Activated naive CD8-positive, alpha-beta T cell treated with anti-CD3 and anti-CD28 coated beads, Interleukin-2, amount 10 ng/mL, durations not matched to agents 7 days and 5 days (primary cell): ENCODE measurements around the gene ACADS. TPM values are rescaled to one million over a fixed set of nuclear protein-coding genes. Genes with fewer than 3 reads are reported as not detected.

Experiments
- ATAC-seq: fragments of 150-1000 bp; cut with Tn5 transposase; one replicate; pipeline ENCODE4 v1.10.0; 2021; ENCODE audit warnings: low read depth, moderate library complexity
- POLR2A ChIA-PET: fragments of 350-600 bp; sonication (Branson Sonifier 250); formaldehyde crosslinking; loops from one replicate; lab custom pipeline; 2021; ENCODE audit warnings: antibody characterized with exemption; lab: Charles Lee
- DNase-seq: peaks from one replicate; pipeline ENCODE4 v3.0.0; 2021
- H3K27ac Mint-ChIP-seq: one replicate; pipeline ENCODE4 v1.8.0; 2022; ENCODE audit warnings: mild to moderate bottlenecking, mixed read lengths
- H3K27me3 Mint-ChIP-seq: one replicate; pipeline ENCODE4 v1.8.0; 2022; ENCODE audit warnings: mild to moderate bottlenecking, moderate library complexity, mixed read lengths
- H3K36me3 Mint-ChIP-seq: one replicate; pipeline ENCODE4 v1.8.0; 2021; ENCODE audit warnings: mild to moderate bottlenecking, mixed read lengths
- H3K4me1 Mint-ChIP-seq: one replicate; pipeline ENCODE4 v1.8.0; 2021; ENCODE audit warnings: mixed read lengths
- H3K4me3 Mint-ChIP-seq: one replicate; pipeline ENCODE4 v1.8.0; 2022; ENCODE audit warnings: mild to moderate bottlenecking, moderate library complexity, mixed read lengths
- H3K9me3 Mint-ChIP-seq: one replicate; pipeline ENCODE4 v1.8.0; 2021; ENCODE audit warnings: mixed read lengths
- total RNA-seq, 2 experiments: library from RNA; stranded (reverse); gene quantifications; one replicate each; pipeline ENCODE4 v1.2.3, GENCODE V29; 2021

ACADS gene
- total RNA-seq, 2 experiments from 2014 or later: 17.1 to 22.0 TPM

GRCh38 chr12:120758798-120759590 lies 33.4 kb downstream of the ACADS start:
- H3K36me3 Mint-ChIP-seq: peaks cover 4% of the 10 kb centered on the region
- no peak overlapping the region for H3K27ac Mint-ChIP-seq
- DNase-seq (no peak), ATAC-seq (no peak)
- no peaks in the 10 kb centered on the region for H3K4me1 Mint-ChIP-seq
- H3K27me3 Mint-ChIP-seq: peaks cover 4% of the 10 kb centered on the region
- POLR2A ChIA-PET: no interaction called here
- H3K9me3 Mint-ChIP-seq: peaks cover 4% of the 10 kb centered on the region
- H3K4me3 Mint-ChIP-seq: no peak overlapping the region

- Mint-ChIP-seq H3K36me3 (peaks cover 7% of the 10 kb centered on the region), H3K27me3 (peaks cover 4% of the 10 kb centered on the region), H3K4me1 (no peaks in the 10 kb centered on the region), H3K27ac (no peak overlapping the region), H3K9me3 (peaks cover 4% of the 10 kb centered on the region), H3K4me3 (no peak overlapping the region)
- DNase-seq (no peak), ATAC-seq (no peak)
- POLR2A ChIA-PET: no interaction called here
These were observed 34.1 kb downstream of the ACADS start for GRCh38 chr12:120759591-120760348.

GRCh38 chr12:120760349-120761254 lies 35.0 kb downstream of the ACADS start:
- no peaks in the 10 kb centered on the region for H3K4me1 Mint-ChIP-seq
- ATAC-seq: no peak
- H3K9me3 Mint-ChIP-seq: no peaks in the 10 kb centered on the region
- no peak overlapping the region for H3K4me3 Mint-ChIP-seq
- POLR2A ChIA-PET: no interaction called here
- no peak overlapping the region for H3K27ac Mint-ChIP-seq
- peaks cover 5% of the 10 kb centered on the region for H3K36me3 Mint-ChIP-seq
- H3K27me3 Mint-ChIP-seq: no peaks in the 10 kb centered on the region
- no peak for DNase-seq

GRCh38 chr12:120761519-120761934 lies 35.9 kb downstream of the ACADS start:
- POLR2A ChIA-PET: no interaction called here
- Mint-ChIP-seq H3K27me3 (no peaks in the 10 kb centered on the region), H3K9me3 (no peaks in the 10 kb centered on the region), H3K4me1 (no peaks in the 10 kb centered on the region), H3K36me3 (peaks cover 5% of the 10 kb centered on the region), H3K4me3 (no peak overlapping the region), H3K27ac (no peak overlapping the region)
- no peak for DNase-seq
- no peak for ATAC-seq

GRCh38 chr12:120762086-120762485 lies 36.5 kb downstream of the ACADS start:
- no peak overlapping the region for H3K4me3 Mint-ChIP-seq
- POLR2A ChIA-PET: no interaction called here

GRCh38 chr12:120763250-120763649 lies 37.6 kb downstream of the ACADS start:
- H3K4me3 Mint-ChIP-seq: no peak overlapping the region
- H3K9me3 Mint-ChIP-seq: no peaks in the 10 kb centered on the region
- POLR2A ChIA-PET: interaction anchor here (0.5 kb wide), 1 partner anchor 563 kb away, joined by 3 read pairs; no protein-coding TSS in a partner anchor
- no peaks in the 10 kb centered on the region for H3K4me1 Mint-ChIP-seq
- ATAC-seq (no peak), DNase-seq (no peak)
- peaks cover 5% of the 10 kb centered on the region for H3K36me3 Mint-ChIP-seq
- no peaks in the 10 kb centered on the region for H3K27me3 Mint-ChIP-seq
- no peak overlapping the region for H3K27ac Mint-ChIP-seq

More at GRCh38 chr12:120762086-120762485, 36.5 kb downstream of the ACADS start:
- Mint-ChIP-seq H3K27me3 (no peaks in the 10 kb centered on the region), H3K36me3 (peaks cover 5% of the 10 kb centered on the region), H3K4me1 (no peaks in the 10 kb centered on the region), H3K9me3 (no peaks in the 10 kb centered on the region), H3K27ac (no peak overlapping the region)
- no peak for DNase-seq
- no peak for ATAC-seq

- ATAC-seq (no peak), DNase-seq (no peak)
- Mint-ChIP-seq H3K4me3 (no peak overlapping the region), H3K27me3 (no peaks in the 10 kb centered on the region), H3K27ac (no peak overlapping the region), H3K9me3 (no peaks in the 10 kb centered on the region), H3K4me1 (no peaks in the 10 kb centered on the region), H3K36me3 (peaks cover 8% of the 10 kb centered on the region)
- POLR2A ChIA-PET: interaction anchor here (0.6 kb wide), 1 partner anchor 1689 kb away, joined by 7 read pairs; no protein-coding TSS in a partner anchor
These were observed 39.2 kb downstream of the ACADS start for GRCh38 chr12:120764816-120765215.

GRCh38 chr12:120766566-120766965 lies 40.9 kb downstream of the ACADS start:
- no peaks in the 10 kb centered on the region for H3K9me3 Mint-ChIP-seq
- peaks cover 10% of the 10 kb centered on the region for H3K36me3 Mint-ChIP-seq
- no peak overlapping the region for H3K4me3 Mint-ChIP-seq
- no peaks in the 10 kb centered on the region for H3K27me3 Mint-ChIP-seq
- DNase-seq (no peak), ATAC-seq (no peak)
- H3K27ac Mint-ChIP-seq: no peak overlapping the region
- POLR2A ChIA-PET: no interaction called here
- peaks cover 2% of the 10 kb centered on the region for H3K4me1 Mint-ChIP-seq

- no peak for DNase-seq
- no peak for ATAC-seq
- POLR2A ChIA-PET: no interaction called here
- H3K36me3 Mint-ChIP-seq: peaks cover 10% of the 10 kb centered on the region
- H3K27ac Mint-ChIP-seq: no peak overlapping the region
- peaks cover 2% of the 10 kb centered on the region for H3K4me1 Mint-ChIP-seq
- H3K9me3 Mint-ChIP-seq: no peaks in the 10 kb centered on the region
- no peak overlapping the region for H3K4me3 Mint-ChIP-seq
- no peaks in the 10 kb centered on the region for H3K27me3 Mint-ChIP-seq
These were observed 41.7 kb downstream of the ACADS start for GRCh38 chr12:120767071-120768024.

GRCh38 chr12:120771097-120771496 lies 45.5 kb downstream of the ACADS start:
- peaks cover 17% of the 10 kb centered on the region for H3K4me1 Mint-ChIP-seq
- DNase-seq (no peak), ATAC-seq (no peak)
- H3K36me3 Mint-ChIP-seq: peaks cover 7% of the 10 kb centered on the region
- no peaks in the 10 kb centered on the region for H3K27me3 Mint-ChIP-seq
- no peaks in the 10 kb centered on the region for H3K9me3 Mint-ChIP-seq
- no peak overlapping the region for H3K27ac Mint-ChIP-seq
- no peak overlapping the region for H3K4me3 Mint-ChIP-seq
- POLR2A ChIA-PET: no interaction called here

- DNase-seq (no peak), ATAC-seq (no peak)
- H3K27me3 Mint-ChIP-seq: no peaks in the 10 kb centered on the region
- peaks cover 19% of the 10 kb centered on the region for H3K4me1 Mint-ChIP-seq
- POLR2A ChIA-PET: no interaction called here
- no peaks in the 10 kb centered on the region for H3K9me3 Mint-ChIP-seq
- H3K27ac Mint-ChIP-seq: no peak overlapping the region
- H3K4me3 Mint-ChIP-seq: no peak overlapping the region
- H3K36me3 Mint-ChIP-seq: peaks cover 7% of the 10 kb centered on the region
These were observed 48.7 kb downstream of the ACADS start for GRCh38 chr12:120774169-120774916.
